Mesendoderm (in vitro differentiated cells): ENCODE results near the gene IGFBP6.

Source experiments
- DNase-seq: peaks from one replicate; pipeline ENCODE4 v3.0.0; 2013
- H2AK5ac ChIP-seq: 2 replicates; pipeline ENCODE4 v1.6.1; 2013; ENCODE audit warnings: low read length, inconsistent platforms
- H2BK120ac ChIP-seq: 2 replicates; pipeline ENCODE4 v1.6.1; 2013; ENCODE audit warnings: low read depth, mild to moderate bottlenecking, low read length, moderate library complexity, mixed read lengths
- H2BK15ac ChIP-seq: replicated peaks from 2 replicates; pipeline ENCODE4 v1.6.1; 2013; ENCODE audit warnings: low read depth, mild to moderate bottlenecking, moderate library complexity
- H2BK5ac ChIP-seq: 2 replicates; pipeline ENCODE4 v1.6.1; 2013; ENCODE audit warnings: low read length, inconsistent platforms
- H3K18ac ChIP-seq: 2 replicates; pipeline ENCODE4 v1.6.1; 2013; ENCODE audit warnings: mild to moderate bottlenecking, low read length, mixed read lengths
- H3K23ac ChIP-seq: one replicate; pipeline ENCODE4 v1.6.1; 2013; ENCODE audit warnings: low read length
- H3K27ac ChIP-seq: 2 replicates; pipeline ENCODE4 v1.5.1; 2013; ENCODE audit warnings: low read depth, mild to moderate bottlenecking, inconsistent platforms, low read length, moderate library complexity
- H3K27me3 ChIP-seq: 2 replicates; pipeline ENCODE4 v1.6.1; 2013; ENCODE audit warnings: low read length, control low read depth, mild to moderate bottlenecking, inconsistent platforms; ENCODE audit not compliant: insufficient read depth, poor library complexity
- H3K36me3 ChIP-seq: 2 replicates; pipeline ENCODE4 v1.6.1; 2013; ENCODE audit warnings: low read length, inconsistent platforms; ENCODE audit not compliant: control insufficient read depth, insufficient read depth
- H3K4ac ChIP-seq: one replicate; pipeline ENCODE4 v1.6.1; 2013; ENCODE audit warnings: low read depth, mild to moderate bottlenecking, low read length, moderate library complexity
- H3K4me1 ChIP-seq: 2 replicates; pipeline ENCODE4 v1.6.1; 2013; ENCODE audit warnings: low read depth, low read length, inconsistent platforms; ENCODE audit not compliant: control insufficient read depth
- H3K4me2 ChIP-seq: 2 replicates; pipeline ENCODE4 v1.6.1; 2013; ENCODE audit warnings: low read length
- H3K4me3 ChIP-seq: 2 replicates; pipeline ENCODE4 v1.5.1; 2013; ENCODE audit warnings: mild to moderate bottlenecking, low read length
- H3K56ac ChIP-seq: one replicate; pipeline ENCODE4 v1.6.1; 2013; ENCODE audit warnings: low read length
- H3K79me1 ChIP-seq: 2 replicates; pipeline ENCODE4 v1.6.1; 2013; ENCODE audit warnings: low read length, inconsistent platforms
- H3K79me2 ChIP-seq: 2 replicates; pipeline ENCODE4 v1.6.1; 2013; ENCODE audit warnings: mild to moderate bottlenecking, low read length; ENCODE audit not compliant: control insufficient read depth, insufficient read depth
- H3K9ac ChIP-seq: 2 replicates; pipeline ENCODE4 v1.6.1; 2013; ENCODE audit warnings: low read length, inconsistent platforms
- H4K5ac ChIP-seq: one replicate; pipeline ENCODE4 v1.6.1; 2013; ENCODE audit warnings: low read length
- H4K8ac ChIP-seq: one replicate; pipeline ENCODE4 v1.6.1; 2013; ENCODE audit warnings: low read depth, mild to moderate bottlenecking, control low read depth, low read length, moderate library complexity
- WGBS: extraction: QIAGEN DNeasy Blood & Tissue Kit; methylation state at CpG from one replicate; pipeline ENCODE4 v1.1.7; 2013; ENCODE audit warnings: low lambda C conversion rate, missing lambda C conversion rate; ENCODE audit not compliant: insufficient coverage; ENCODE audit errors: extremely low coverage; 5-methylcytosine and 5-hydroxymethylcytosine counted together

IGFBP6 gene

GRCh38 chr12:53050426-53051057 is 46.9 kb upstream of the IGFBP6 start:
- H3K79me1 ChIP-seq: peaks cover 17% of the 10 kb centered on the region
- H2AK5ac ChIP-seq: peak overlapping the region; percentile 78
- H3K23ac ChIP-seq: peak overlapping the region; percentile 26
- no peaks in the 10 kb centered on the region for H3K27me3 ChIP-seq
- H3K79me2 ChIP-seq: peaks cover 20% of the 10 kb centered on the region
- H2BK15ac ChIP-seq: no peak overlapping the region
- peak overlapping the region; percentile 31 for H2BK120ac ChIP-seq
- no peaks in the 10 kb centered on the region for H3K36me3 ChIP-seq
- peak overlapping the region; percentile 58 for H3K4ac ChIP-seq
- peak overlapping the region; percentile 94 for H3K18ac ChIP-seq
- H3K4me3 ChIP-seq: peak overlapping the region; percentile 45
- no CpG with 5 or more reads among the region's 2 CpGs for WGBS
- H2BK5ac ChIP-seq: peak overlapping the region; percentile 97
- peak overlapping the region; percentile 28 for H4K8ac ChIP-seq
- H3K9ac ChIP-seq: peak overlapping the region; percentile 83
- no peak overlapping the region for H4K5ac ChIP-seq
- H3K56ac ChIP-seq: peak overlapping the region; percentile 95
- H3K27ac ChIP-seq: peak overlapping the region; percentile 97
- peaks cover 36% of the 10 kb centered on the region for H3K4me1 ChIP-seq
- peak overlapping the region; percentile 74 for H3K4me2 ChIP-seq
- no peak for DNase-seq

- Histone ChIP-seq H3K9ac (peak overlapping the region; percentile 83), H3K4me1 (peaks cover 32% of the 10 kb centered on the region), H3K79me1 (peaks cover 17% of the 10 kb centered on the region), H2BK120ac (no peak overlapping the region), H3K4ac (no peak overlapping the region), H4K5ac (no peak overlapping the region), H2BK15ac (no peak overlapping the region), H3K36me3 (no peaks in the 10 kb centered on the region), H3K23ac (no peak overlapping the region), H2AK5ac (peak overlapping the region; percentile 31), H3K27me3 (no peaks in the 10 kb centered on the region), H3K18ac (no peak overlapping the region), H3K27ac (peak overlapping the region; percentile 97), H3K4me3 (no peak overlapping the region), H4K8ac (no peak overlapping the region), H2BK5ac (peak overlapping the region; percentile 97), H3K56ac (peak overlapping the region; percentile 95), H3K4me2 (peak overlapping the region; percentile 74), H3K79me2 (peaks cover 20% of the 10 kb centered on the region)
- WGBS: no CpG with 5 or more reads among the region's 11 CpGs
- peak; percentile 54 for DNase-seq
Observed at GRCh38 chr12:53051058-53051880, 46.2 kb upstream of the IGFBP6 start.

- H3K27me3 ChIP-seq: no peaks in the 10 kb centered on the region
- H3K4me2 ChIP-seq: no peak overlapping the region
- no peak overlapping the region for H2BK5ac ChIP-seq
- H2BK120ac ChIP-seq: no peak overlapping the region
- no peak overlapping the region for H3K4ac ChIP-seq
- H3K56ac ChIP-seq: peak overlapping the region; percentile 95
- peaks cover 17% of the 10 kb centered on the region for H3K79me1 ChIP-seq
- H3K9ac ChIP-seq: peak overlapping the region; percentile 18
- DNase-seq: no peak
- H2AK5ac ChIP-seq: no peak overlapping the region
- no peak overlapping the region for H4K8ac ChIP-seq
- H4K5ac ChIP-seq: no peak overlapping the region
- H3K4me1 ChIP-seq: peaks cover 32% of the 10 kb centered on the region
- H3K23ac ChIP-seq: no peak overlapping the region
- H3K18ac ChIP-seq: no peak overlapping the region
- H3K27ac ChIP-seq: no peak overlapping the region
- H3K4me3 ChIP-seq: no peak overlapping the region
- WGBS: no CpG with 5 or more reads among the region's 7 CpGs
- H2BK15ac ChIP-seq: no peak overlapping the region
- peaks cover 20% of the 10 kb centered on the region for H3K79me2 ChIP-seq
- no peaks in the 10 kb centered on the region for H3K36me3 ChIP-seq
Observed at GRCh38 chr12:53051881-53052412, 45.5 kb upstream of the IGFBP6 start.

GRCh38 chr12:53052419-53053217 is 44.8 kb upstream of the IGFBP6 start:
- no peak overlapping the region for H2BK5ac ChIP-seq
- H2BK120ac ChIP-seq: no peak overlapping the region
- no peak overlapping the region for H3K9ac ChIP-seq
- H3K4me2 ChIP-seq: no peak overlapping the region
- no peaks in the 10 kb centered on the region for H3K36me3 ChIP-seq
- H3K27ac ChIP-seq: no peak overlapping the region
- no peak overlapping the region for H3K4me3 ChIP-seq
- WGBS: no CpG with 5 or more reads among the region's 11 CpGs
- H3K27me3 ChIP-seq: no peaks in the 10 kb centered on the region
- H3K23ac ChIP-seq: no peak overlapping the region
- no peak overlapping the region for H3K18ac ChIP-seq
- DNase-seq: no peak
- H3K4me1 ChIP-seq: peaks cover 32% of the 10 kb centered on the region
- H2BK15ac ChIP-seq: no peak overlapping the region
- H3K79me1 ChIP-seq: peaks cover 17% of the 10 kb centered on the region
- no peak overlapping the region for H3K4ac ChIP-seq
- no peak overlapping the region for H2AK5ac ChIP-seq
- peak overlapping the region; percentile 52 for H3K56ac ChIP-seq
- H4K8ac ChIP-seq: no peak overlapping the region
- H4K5ac ChIP-seq: no peak overlapping the region
- peaks cover 20% of the 10 kb centered on the region for H3K79me2 ChIP-seq

GRCh38 chr12:53053218-53054111 is 44.0 kb upstream of the IGFBP6 start:
- H3K27ac ChIP-seq: no peak overlapping the region
- no peak overlapping the region for H2BK120ac ChIP-seq
- no peak overlapping the region for H2BK15ac ChIP-seq
- no CpG with 5 or more reads among the region's 16 CpGs for WGBS
- no peak overlapping the region for H3K18ac ChIP-seq
- no peak overlapping the region for H4K5ac ChIP-seq
- no peak overlapping the region for H4K8ac ChIP-seq
- peaks cover 27% of the 10 kb centered on the region for H3K4me1 ChIP-seq
- no peak overlapping the region for H3K23ac ChIP-seq
- no peak overlapping the region for H2BK5ac ChIP-seq
- peaks cover 20% of the 10 kb centered on the region for H3K79me2 ChIP-seq
- H3K36me3 ChIP-seq: no peaks in the 10 kb centered on the region
- peak overlapping the region; percentile 78 for H3K9ac ChIP-seq
- peak overlapping the region; percentile 95 for H3K56ac ChIP-seq
- H3K4me2 ChIP-seq: peak overlapping the region; percentile 83
- H2AK5ac ChIP-seq: peak overlapping the region; percentile 36
- no peaks in the 10 kb centered on the region for H3K27me3 ChIP-seq
- H3K4me3 ChIP-seq: peak overlapping the region; percentile 60
- H3K79me1 ChIP-seq: peaks cover 17% of the 10 kb centered on the region
- peak; percentile 93 for DNase-seq
- no peak overlapping the region for H3K4ac ChIP-seq
